Kidney (tissue), 14 donors: ENCODE measurements around the gene ZNF300. TPM values are rescaled to one million over a fixed set of nuclear protein-coding genes. Genes with fewer than 3 reads are reported as not detected.
A peak's percentile ranks its signal among the peaks of the same experiment; 100 is the strongest.

Source experiments
- DNase-seq, 5 donors: peaks; one replicate each; pipeline ENCODE4 v3.0.0-alpha.2; 2013 to 2020
- FAIRE-seq: peaks from 2 replicates; lab custom pipeline; 2012; peaks lifted over from hg19 to GRCh38; lab: Jason Lieb, UNC
- H3K27ac ChIP-seq, 2 donors: one replicate each; pipeline ENCODE4 v1.7.0; 2013; ENCODE audit warnings: low read depth in 2 of 2, low read length in 2 of 2, inconsistent platforms in 1 of 2
- H3K27me3 ChIP-seq: one replicate; pipeline ENCODE4 v1.7.1; 2013; ENCODE audit warnings: low read length, inconsistent platforms; ENCODE audit not compliant: control insufficient read depth, insufficient read depth
- H3K36me3 ChIP-seq, 3 donors: one replicate each; pipeline versions ENCODE4 v1.7.0 to v1.7.1; 2013; ENCODE audit warnings: low read length in 3 of 3, control low read depth in 1 of 3, inconsistent platforms in 1 of 3; ENCODE audit not compliant: insufficient read depth in 3 of 3, control insufficient read depth in 2 of 3
- H3K4me1 ChIP-seq, 3 donors: one replicate each; pipeline versions ENCODE4 v1.7.0 to v1.7.1; 2013; ENCODE audit warnings: low read length in 3 of 3, inconsistent platforms in 1 of 3, low read depth in 1 of 3; ENCODE audit not compliant: control insufficient read depth in 2 of 3, insufficient read depth in 2 of 3
- H3K4me3 ChIP-seq, 3 donors: one replicate each; pipeline versions ENCODE4 v1.7.0 to v1.8.1; 2013; ENCODE audit warnings: low read length in 3 of 3, control low read depth in 1 of 3, inconsistent platforms in 1 of 3
- H3K9ac ChIP-seq, 3 donors: one replicate each; pipeline versions ENCODE4 v1.7.0 to v1.7.1; 2013; ENCODE audit warnings: low read length in 3 of 3, control low read depth in 1 of 3, inconsistent platforms in 1 of 3
- H3K9me3 ChIP-seq, 3 donors: one replicate each; pipeline versions ENCODE4 v1.7.0 to v1.7.1; 2013; ENCODE audit warnings: low read length in 3 of 3, control low read depth in 1 of 3, inconsistent platforms in 1 of 3; ENCODE audit not compliant: control insufficient read depth in 2 of 3, insufficient read depth in 1 of 3
- intact Hi-C: fragments of 100-400 bp; cut with DNase I; formaldehyde crosslinking; loops from one replicate; pipeline ENCODE4 v1.11.1; 2022
- polyA plus RNA-seq: library from polyadenylated mRNA; stranded (reverse); fragments of 350-450 nt; fragmentation: Illumina TruSeq; extraction: RNeasy Lipid Tissue Mini Kit (QIAGEN cat#74804); gene quantifications from one replicate; pipeline ENCODE4 v1.2.3, GENCODE V29; 2014; ENCODE audit warnings: low read depth, low replicate concordance; ENCODE audit not compliant: insufficient read depth
- total RNA-seq: library from RNA; stranded (reverse); fragmentation: NEBNext Ultra II Directional; extraction: Animal tissue kit (Norgen Biotek cat#: 25700); gene quantifications from one replicate; pipeline ENCODE4 v1.2.1, GENCODE V29; 2021
- TF ChIP-seq, protein P1 (sequence below): IDR thresholded peaks from 3 replicates; pipeline ENCODE4 v1.5.1; 2012; ENCODE audit warnings: mild to moderate bottlenecking, moderate library complexity, borderline replicate concordance; ENCODE audit not compliant: insufficient read depth; ENCODE audit errors: extremely low read depth
- donor health status: control.
- donor health status: control.
- donor health status: control.
- donor health status: control.
- donor health status: control.
- donor health status: DM: yes; HTN: yes; CAD: no.
- donor health status: Normal renal cell carcinoma (clear cell type).

The ZNF300 gene
- total and polyA plus RNA-seq, 2 donors from 2014 or later = 4.0 to 6.5 TPM

DNA sequence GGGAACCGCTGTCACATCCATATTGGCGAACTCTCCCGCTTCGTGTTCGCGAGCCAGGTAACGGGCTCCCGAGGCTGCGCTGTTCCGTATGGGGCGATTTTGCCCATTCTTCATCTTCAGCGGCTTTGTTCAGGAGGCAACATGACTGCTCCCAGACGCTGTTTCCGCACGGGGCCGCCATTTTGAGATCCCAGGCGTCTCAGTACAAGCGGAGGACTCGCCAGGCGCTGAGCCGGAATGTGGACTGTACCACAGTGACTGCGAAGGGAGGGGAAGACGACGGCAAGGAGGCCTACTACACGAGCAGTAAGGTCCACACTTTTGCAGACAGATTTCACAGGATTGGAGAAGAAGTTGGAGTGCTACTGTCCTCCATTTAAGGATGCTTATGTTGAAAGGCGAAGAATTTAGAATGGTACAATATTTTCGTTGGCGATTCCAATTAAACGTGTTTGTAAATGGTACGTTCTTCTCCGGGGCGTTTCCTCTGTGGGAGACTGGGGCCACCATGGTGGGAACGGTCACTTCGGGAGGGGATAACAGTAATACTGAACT is 41.6 kb upstream of the ZNF300 start:
- Histone ChIP-seq H3K4me3 (peak overlapping the region; percentile 76 to 92 (median 92)), H3K9ac (peak overlapping the region; percentile 18 to 91 (median 76)), H3K27me3 (no peaks in the 10 kb centered on the region), H3K4me1 (no peaks in the 10 kb centered on the region), H3K9me3 (peaks cover 2 to 92% (median 25%) of the 10 kb centered on the region in 3 donors), H3K36me3 (peaks cover 4 to 9% (median 8%) of the 10 kb centered on the region in 3 donors), H3K27ac (peak overlapping the region; percentile 84 to 86)
- intact Hi-C loops = no loop called here
- FAIRE-seq (no peak), DNase-seq (peak; percentile 93 to 97 (median 94))
- TF ChIP-seq, protein P1, sequence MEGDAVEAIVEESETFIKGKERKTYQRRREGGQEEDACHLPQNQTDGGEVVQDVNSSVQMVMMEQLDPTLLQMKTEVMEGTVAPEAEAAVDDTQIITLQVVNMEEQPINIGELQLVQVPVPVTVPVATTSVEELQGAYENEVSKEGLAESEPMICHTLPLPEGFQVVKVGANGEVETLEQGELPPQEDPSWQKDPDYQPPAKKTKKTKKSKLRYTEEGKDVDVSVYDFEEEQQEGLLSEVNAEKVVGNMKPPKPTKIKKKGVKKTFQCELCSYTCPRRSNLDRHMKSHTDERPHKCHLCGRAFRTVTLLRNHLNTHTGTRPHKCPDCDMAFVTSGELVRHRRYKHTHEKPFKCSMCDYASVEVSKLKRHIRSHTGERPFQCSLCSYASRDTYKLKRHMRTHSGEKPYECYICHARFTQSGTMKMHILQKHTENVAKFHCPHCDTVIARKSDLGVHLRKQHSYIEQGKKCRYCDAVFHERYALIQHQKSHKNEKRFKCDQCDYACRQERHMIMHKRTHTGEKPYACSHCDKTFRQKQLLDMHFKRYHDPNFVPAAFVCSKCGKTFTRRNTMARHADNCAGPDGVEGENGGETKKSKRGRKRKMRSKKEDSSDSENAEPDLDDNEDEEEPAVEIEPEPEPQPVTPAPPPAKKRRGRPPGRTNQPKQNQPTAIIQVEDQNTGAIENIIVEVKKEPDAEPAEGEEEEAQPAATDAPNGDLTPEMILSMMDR = no peak

DNA sequence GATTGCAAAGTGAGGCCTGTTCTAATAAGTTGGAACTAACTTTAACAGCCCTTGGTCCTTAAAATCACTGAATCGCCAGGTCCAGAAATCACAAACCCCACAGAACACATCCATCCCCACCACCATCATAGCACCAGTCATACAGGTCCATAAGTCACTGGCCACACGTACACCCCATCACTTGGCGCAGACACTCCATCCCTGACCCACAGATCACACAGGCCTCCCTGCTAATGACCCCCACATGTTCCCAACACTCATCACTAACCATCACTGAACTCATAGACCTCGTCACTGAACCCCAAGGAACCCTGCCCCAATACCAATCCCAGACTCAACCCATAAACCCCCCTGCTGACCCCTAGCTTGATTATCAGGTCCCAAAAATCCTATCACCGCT is 41.2 kb upstream of the ZNF300 start:
- Histone ChIP-seq H3K9ac (peak overlapping the region in 2 of 3 donors; percentile 76 to 91), H3K27ac (peak overlapping the region; percentile 63 to 86), H3K9me3 (peaks cover 2 to 92% (median 27%) of the 10 kb centered on the region in 3 donors), H3K27me3 (no peaks in the 10 kb centered on the region), H3K4me3 (peak overlapping the region; percentile 76 to 92 (median 92)), H3K4me1 (no peaks in the 10 kb centered on the region), H3K36me3 (peaks cover 6 to 13% (median 13%) of the 10 kb centered on the region in 3 donors)
- no peak for DNase-seq
- TF ChIP-seq, protein P1 = no peak
- intact Hi-C loops = no loop called here
- no peak for FAIRE-seq

DNA sequence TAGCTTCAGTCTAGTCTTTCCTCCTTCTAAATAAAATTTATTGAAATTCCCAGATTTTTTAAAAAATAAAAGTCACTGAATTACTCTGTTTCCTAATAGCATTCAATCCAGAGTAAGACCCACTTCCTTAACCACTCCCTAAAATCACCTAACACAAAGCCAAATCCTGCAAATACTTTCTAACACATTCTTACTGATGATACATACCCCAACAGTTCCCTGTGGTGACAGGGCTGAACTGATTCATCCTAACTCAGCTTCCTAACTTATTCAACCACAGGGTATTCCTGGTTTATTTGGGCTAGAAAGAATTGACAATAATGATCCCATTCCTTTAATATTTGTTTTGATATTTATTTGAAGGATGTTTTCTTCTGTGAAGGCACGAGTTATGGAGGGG is 40.7 kb upstream of the ZNF300 start:
- intact Hi-C loops = no loop called here
- FAIRE-seq = no peak
- Histone ChIP-seq H3K27ac (no peak overlapping the region), H3K27me3 (no peaks in the 10 kb centered on the region), H3K4me1 (no peaks in the 10 kb centered on the region), H3K9ac (no peak overlapping the region), H3K4me3 (peak overlapping the region; percentile 76 to 92 (median 92)), H3K9me3 (peaks cover 3 to 92% (median 26%) of the 10 kb centered on the region in 3 donors), H3K36me3 (peaks cover 6 to 18% (median 16%) of the 10 kb centered on the region in 3 donors)
- TF ChIP-seq, protein P1 = no peak
- DNase-seq = no peak
